Psoas muscle (tissue), 8 donors: ENCODE data around the gene CYBC1. TPM values are rescaled to one million over a fixed set of nuclear protein-coding genes. Genes with fewer than 3 reads are reported as not detected.

ENCODE experiments used
- ATAC-seq, 4 donors: fragments of 200-7000 bp; cut with Tn5 transposase; one replicate each; pipeline ENCODE4 v1.9.1; 2020; ENCODE audit warnings: moderate library complexity in 3 of 4, mild to moderate bottlenecking in 2 of 4
- DNase-seq, 2 donors: peaks; one replicate each; pipeline ENCODE4 v3.0.0-alpha.2; 2020
- H3K27ac ChIP-seq: fragments of 200-600 bp; one replicate; pipeline ENCODE4 v1.8.0; 2022
- H3K27me3 ChIP-seq, 3 donors: fragments of 200-600 bp in 1 of 3; one replicate each; pipeline versions ENCODE4 v1.6.1 to v1.8.0; 2013 to 2022; ENCODE audit warnings: low read length in 2 of 3, mild to moderate bottlenecking in 2 of 3, moderate library complexity in 1 of 3; ENCODE audit not compliant: insufficient read depth in 3 of 3
- H3K36me3 ChIP-seq, 2 donors: fragments of 200-600 bp in 1 of 2; one replicate each; pipeline versions ENCODE4 v1.6.1 to v1.8.0; 2013 to 2022; ENCODE audit warnings: low read depth in 1 of 2, mild to moderate bottlenecking in 1 of 2, moderate library complexity in 1 of 2; ENCODE audit not compliant: insufficient read depth in 1 of 2
- H3K4me1 ChIP-seq: fragments of 200-600 bp; one replicate; pipeline ENCODE4 v1.8.0; 2022
- H3K4me3 ChIP-seq: fragments of 200-600 bp; one replicate; pipeline ENCODE4 v1.8.0; 2022; ENCODE audit warnings: mild to moderate bottlenecking
- H3K9me3 ChIP-seq: fragments of 200-600 bp; one replicate; pipeline ENCODE4 v1.8.0; 2022
- CTCF ChIP-seq: fragments of 200-600 bp; IDR thresholded peaks from one replicate; pipeline ENCODE4 v1.8.0; 2022; ENCODE audit warnings: antibody characterized with exemption
- WGBS, 3 donors: extraction: QIAGEN DNeasy Blood & Tissue Kit; methylation state at CpG; one replicate each; pipeline versions ENCODE4 v1.1.6 to v1.1.7; 2013; 5-methylcytosine and 5-hydroxymethylcytosine counted together
- intact Hi-C, 2 donors: fragments of 100-400 bp; cut with DNase I; formaldehyde crosslinking; loops; one replicate each; pipeline versions ENCODE4 v1.11.0 to v1.14.2; 2022
- polyA plus RNA-seq, 3 donors: library from polyadenylated mRNA; stranded (reverse); fragments of 200-250 nt; gene quantifications; one replicate each; pipeline ENCODE4 v1.2.3, GENCODE V29; 2013
- total RNA-seq, 4 donors: library from RNA; stranded (reverse); fragmentation: NEBNext Ultra II Directional in 2 of 4; extraction: Animal tissue kit (Norgen Biotek cat#: 25700) in 2 of 4; gene quantifications; one replicate each; pipeline versions ENCODE4 v1.2.1 to v1.2.4, GENCODE V29; 2021 to 2023
- donor health status: healthy with polysubstance abuse.
- donor health status: DM: no; HTN: no; CAD: no; lungs with moderate emphysema.
- donor health status: Bipolar disorder and iron deficiency.
- donor health status: healthy.
- donor health status: DM: yes; HTN: yes; CAD: no.
- donor health status: DM: no; HTN: no; CAD: no.
- donor health status: DM: no; HTN: no; CAD: no.
- donor health status: DM: yes; HTN: yes; CAD: no.

CYBC1 gene
- total and polyA plus RNA-seq, 7 donors: 14.4 to 31.6 (median 19.1) TPM

DNA sequence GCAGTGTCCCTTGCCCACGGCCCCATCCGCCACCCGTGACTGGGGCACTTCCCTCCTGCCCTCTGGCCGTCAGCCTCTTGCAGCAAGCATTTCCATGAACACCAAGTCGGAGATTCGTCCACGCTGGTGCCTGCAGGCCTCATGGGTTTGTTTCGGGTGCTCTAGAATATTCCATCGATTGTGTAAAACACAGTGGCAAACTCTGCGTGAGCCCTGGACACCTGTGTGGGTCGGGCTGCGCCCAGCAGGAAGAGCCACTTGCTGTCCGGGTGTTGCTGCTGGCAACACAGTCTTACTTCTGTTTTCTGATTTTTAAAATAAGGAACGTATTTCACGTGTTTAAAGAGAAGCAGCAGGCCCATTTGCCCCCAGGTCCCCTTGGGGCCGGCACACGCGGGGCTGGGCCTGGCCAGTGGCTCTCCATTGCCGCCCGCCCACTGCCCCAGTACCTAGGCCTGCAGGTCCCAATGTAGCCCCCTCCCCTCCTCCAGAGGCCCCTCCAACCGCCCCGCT, 10.0 kb downstream of the CYBC1 start:
- ATAC-seq (peak in 1 of 4 donors; percentile 4), DNase-seq (no peak)
- intact Hi-C loops: no loop called here
- TF ChIP-seq CTCF: no peak
- H3K36me3 ChIP-seq: peaks cover 0 to 75% of the 10 kb centered on the region in 2 donors
- no peaks in the 10 kb centered on the region for H3K27me3 ChIP-seq
- peaks cover under 1% of the 10 kb centered on the region for H3K4me1 ChIP-seq
- 61 to 69% (median 68%) methylated on average over 22 of the region's 22 CpGs for WGBS, 3 donors
- no peaks in the 10 kb centered on the region for H3K9me3 ChIP-seq
- H3K4me3 ChIP-seq: no peak overlapping the region
- peak overlapping the region; percentile 16 for H3K27ac ChIP-seq

DNA sequence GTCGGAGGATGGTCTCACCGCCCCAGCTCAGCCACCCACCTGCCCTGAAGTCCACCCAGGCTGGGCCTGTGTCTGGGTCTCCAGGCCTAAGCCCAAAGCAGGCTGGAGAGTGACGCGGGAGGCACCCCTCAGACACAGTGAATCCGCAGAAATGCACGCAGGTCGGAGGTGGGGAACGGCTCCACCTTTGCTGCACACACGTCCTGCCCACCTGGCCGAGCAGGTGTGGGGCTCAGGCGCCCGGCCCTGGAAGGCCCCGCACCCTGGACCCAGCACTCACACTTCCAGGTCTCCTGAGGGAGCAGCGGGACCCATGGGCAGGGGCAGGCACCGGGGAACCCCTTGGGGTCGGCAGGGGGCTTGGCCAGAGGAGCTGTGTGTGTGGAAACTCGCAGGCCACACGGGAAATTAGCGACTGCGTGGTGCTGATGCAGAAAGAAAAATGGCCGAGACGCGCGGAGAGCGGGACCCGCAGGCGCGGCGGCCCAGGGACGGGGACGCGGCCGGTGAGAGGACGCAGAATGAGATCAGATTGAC, 10.7 kb downstream of the CYBC1 start:
- no peak overlapping the region for H3K4me3 ChIP-seq
- peaks cover 0 to 80% of the 10 kb centered on the region in 2 donors for H3K36me3 ChIP-seq
- ATAC-seq (no peak), DNase-seq (no peak)
- intact Hi-C loops: no loop called here
- no peak overlapping the region for H3K27ac ChIP-seq
- H3K9me3 ChIP-seq: no peaks in the 10 kb centered on the region
- TF ChIP-seq CTCF: no peak
- no peaks in the 10 kb centered on the region for H3K4me1 ChIP-seq
- 94 to 96% (median 94%) methylated on average over 34 of the region's 34 CpGs for WGBS, 3 donors
- H3K27me3 ChIP-seq: no peaks in the 10 kb centered on the region

- 89 to 92% (median 90%) methylated on average over 29 of the region's 29 CpGs for WGBS, 3 donors
- Histone ChIP-seq H3K27me3 (no peaks in the 10 kb centered on the region), H3K4me3 (no peak overlapping the region), H3K9me3 (no peaks in the 10 kb centered on the region), H3K27ac (no peak overlapping the region), H3K4me1 (no peaks in the 10 kb centered on the region), H3K36me3 (peaks cover 0 to 78% of the 10 kb centered on the region in 2 donors)
- intact Hi-C loops: no loop called here
- no peak for TF ChIP-seq CTCF
- ATAC-seq (no peak), DNase-seq (no peak)
Observed at GRCh38 chr17:82439194-82439828, 11.2 kb downstream of the CYBC1 start.

DNA sequence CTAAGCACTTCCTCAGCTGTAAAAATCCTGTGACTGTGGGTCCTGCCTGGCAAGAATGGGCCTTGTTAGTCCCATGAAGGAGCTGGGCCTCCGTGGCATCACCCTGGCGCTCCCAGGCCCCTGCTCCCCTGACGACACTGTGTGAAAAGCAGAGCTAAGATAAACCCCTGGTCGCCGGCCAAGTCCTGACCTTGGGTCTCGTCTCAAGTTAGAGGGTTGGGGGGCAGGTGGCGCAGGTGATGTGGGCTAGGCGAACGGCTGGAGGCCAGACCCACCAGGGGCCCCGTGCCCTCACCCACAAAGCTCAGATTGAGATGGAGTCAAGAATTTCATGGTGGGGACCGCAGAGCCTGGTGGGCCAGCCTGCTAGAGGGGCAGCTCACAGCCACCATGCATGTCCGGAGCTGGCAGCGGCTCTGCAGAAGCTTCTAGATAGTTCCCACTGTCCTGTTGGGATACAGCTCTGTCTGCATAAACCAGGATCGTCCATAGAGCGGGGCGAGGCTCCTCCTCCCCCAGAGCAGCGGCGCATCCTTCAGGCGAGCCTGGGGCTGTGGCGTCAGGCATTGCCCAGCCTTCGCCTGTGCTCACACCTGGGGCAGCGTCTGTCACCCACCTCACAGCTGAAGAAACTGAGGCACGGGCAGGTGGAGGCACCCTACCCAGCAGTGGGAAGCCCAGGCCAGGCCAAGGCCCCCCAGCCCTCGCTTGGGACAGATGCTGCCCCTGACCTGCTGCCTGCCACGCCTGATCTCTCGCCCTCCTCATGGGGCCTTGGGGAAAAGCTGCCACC, 12.0 kb downstream of the CYBC1 start:
- no peak for ATAC-seq
- no peaks in the 10 kb centered on the region for H3K9me3 ChIP-seq
- no peak for DNase-seq
- intact Hi-C loops: no loop called here
- 87 to 94% (median 89%) methylated on average over 26 of the region's 26 CpGs for WGBS, 3 donors
- H3K4me1 ChIP-seq: no peaks in the 10 kb centered on the region
- H3K27me3 ChIP-seq: no peaks in the 10 kb centered on the region
- H3K27ac ChIP-seq: no peak overlapping the region
- peaks cover 0 to 80% of the 10 kb centered on the region in 2 donors for H3K36me3 ChIP-seq
- no peak overlapping the region for H3K4me3 ChIP-seq
- TF ChIP-seq CTCF: no peak
